MCF 10A (cell line): ENCODE measurements around the gene RBFOX1. TPM values are rescaled to one million over a fixed set of nuclear protein-coding genes. Genes with fewer than 3 reads are reported as not detected.

Source experiments
- BruUV-seq: library from RNA; stranded (reverse); fragments of 400-500 nt; replicated peaks from 2 replicates; lab custom pipeline; 2021; lab: Mats Ljungman, UMichigan
- CTCF ChIA-PET: fragments of 300-600 bp; sonication (Branson Sonifier 250); formaldehyde crosslinking; extraction: SDS; loops from one replicate; lab custom pipeline; 2021; ENCODE audit warnings: antibody characterized with exemption, inconsistent platforms; lab: Yijun Ruan, JAX
- POLR2A ChIA-PET: fragments of 300-600, 350-650 bp; sonication (Branson Sonifier 250); formaldehyde crosslinking; extraction: SDS; loops from one replicate; lab custom pipeline; 2020; ENCODE audit warnings: antibody characterized with exemption, inconsistent platforms; lab: Yijun Ruan, JAX
- DNase-seq: peaks from one replicate; pipeline ENCODE4 v3.0.0-alpha.2; 2018; ENCODE audit not compliant: unreplicated experiment
- H3K27ac Mint-ChIP-seq: one replicate; pipeline ENCODE4 v1.8.0; 2022; ENCODE audit warnings: mild to moderate bottlenecking, low read depth, mixed read lengths; ENCODE audit not compliant: unreplicated experiment
- H3K27me3 Mint-ChIP-seq: one replicate; pipeline ENCODE4 v1.8.0; 2022; ENCODE audit warnings: mixed read lengths; ENCODE audit not compliant: insufficient read depth, unreplicated experiment
- H3K36me3 Mint-ChIP-seq: one replicate; pipeline ENCODE4 v1.8.0; 2022; ENCODE audit warnings: mild to moderate bottlenecking, moderate library complexity, mixed read lengths; ENCODE audit not compliant: insufficient read depth, unreplicated experiment
- H3K4me1 Mint-ChIP-seq: one replicate; pipeline ENCODE4 v1.8.0; 2022; ENCODE audit warnings: mixed read lengths; ENCODE audit not compliant: insufficient read depth, unreplicated experiment
- H3K4me3 Mint-ChIP-seq: one replicate; pipeline ENCODE4 v1.8.0; 2022; ENCODE audit warnings: mild to moderate bottlenecking, moderate library complexity, mixed read lengths; ENCODE audit not compliant: unreplicated experiment
- H3K9me3 Mint-ChIP-seq: one replicate; pipeline ENCODE4 v1.8.0; 2022; ENCODE audit warnings: mixed read lengths; ENCODE audit not compliant: unreplicated experiment
- intact Hi-C: fragments of 100-400 bp; cut with micrococcal nuclease; formaldehyde crosslinking; loops from 2 replicates; pipeline ENCODE4 v1.14.1; 2022
- total RNA-seq: library from RNA; stranded (reverse); gene quantifications from 2 replicates; pipeline ENCODE4 v1.2.3, GENCODE V29; 2022
- TF ChIP-seq, protein P1 (sequence below): fragments of 200-600 bp; IDR thresholded peaks from one replicate; pipeline ENCODE4 v1.8.0; 2022; ENCODE audit warnings: antibody characterized with exemption, mild to moderate bottlenecking; ENCODE audit not compliant: unreplicated experiment

RBFOX1 gene
- total RNA-seq, 1 experiment from 2014 or later: not detected

DNA sequence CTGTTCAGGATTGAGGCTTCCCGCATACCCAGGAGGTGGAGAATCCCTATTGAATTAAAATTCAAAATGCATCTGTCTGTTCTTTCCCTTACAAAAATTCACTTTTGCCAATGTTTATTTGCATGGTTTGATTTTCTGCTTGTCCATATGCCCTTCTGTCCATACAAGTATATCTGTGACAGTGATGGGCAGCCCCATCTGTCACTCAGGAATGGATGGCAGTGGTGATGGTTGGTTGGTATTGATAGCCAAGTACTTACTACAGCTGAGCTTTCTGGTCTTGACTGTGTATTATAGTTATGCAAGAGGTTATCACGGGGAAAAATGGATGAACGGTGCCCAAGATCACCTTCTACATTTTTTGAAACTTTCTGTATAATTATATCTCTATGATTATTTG is 171.0 kb downstream of the RBFOX1 start:
- H3K27me3 Mint-ChIP-seq: no peaks in the 10 kb centered on the region
- H3K4me3 Mint-ChIP-seq: no peak overlapping the region
- POLR2A ChIA-PET: no interaction called here
- DNase-seq: no peak
- no TSS peak for BruUV-seq
- H3K27ac Mint-ChIP-seq: no peak overlapping the region
- intact Hi-C loops: no loop called here
- peaks cover 32% of the 10 kb centered on the region for H3K9me3 Mint-ChIP-seq
- TF ChIP-seq, protein P1, sequence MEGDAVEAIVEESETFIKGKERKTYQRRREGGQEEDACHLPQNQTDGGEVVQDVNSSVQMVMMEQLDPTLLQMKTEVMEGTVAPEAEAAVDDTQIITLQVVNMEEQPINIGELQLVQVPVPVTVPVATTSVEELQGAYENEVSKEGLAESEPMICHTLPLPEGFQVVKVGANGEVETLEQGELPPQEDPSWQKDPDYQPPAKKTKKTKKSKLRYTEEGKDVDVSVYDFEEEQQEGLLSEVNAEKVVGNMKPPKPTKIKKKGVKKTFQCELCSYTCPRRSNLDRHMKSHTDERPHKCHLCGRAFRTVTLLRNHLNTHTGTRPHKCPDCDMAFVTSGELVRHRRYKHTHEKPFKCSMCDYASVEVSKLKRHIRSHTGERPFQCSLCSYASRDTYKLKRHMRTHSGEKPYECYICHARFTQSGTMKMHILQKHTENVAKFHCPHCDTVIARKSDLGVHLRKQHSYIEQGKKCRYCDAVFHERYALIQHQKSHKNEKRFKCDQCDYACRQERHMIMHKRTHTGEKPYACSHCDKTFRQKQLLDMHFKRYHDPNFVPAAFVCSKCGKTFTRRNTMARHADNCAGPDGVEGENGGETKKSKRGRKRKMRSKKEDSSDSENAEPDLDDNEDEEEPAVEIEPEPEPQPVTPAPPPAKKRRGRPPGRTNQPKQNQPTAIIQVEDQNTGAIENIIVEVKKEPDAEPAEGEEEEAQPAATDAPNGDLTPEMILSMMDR: no peak
- no peaks in the 10 kb centered on the region for H3K4me1 Mint-ChIP-seq
- CTCF ChIA-PET: no interaction called here
- H3K36me3 Mint-ChIP-seq: no peaks in the 10 kb centered on the region

DNA sequence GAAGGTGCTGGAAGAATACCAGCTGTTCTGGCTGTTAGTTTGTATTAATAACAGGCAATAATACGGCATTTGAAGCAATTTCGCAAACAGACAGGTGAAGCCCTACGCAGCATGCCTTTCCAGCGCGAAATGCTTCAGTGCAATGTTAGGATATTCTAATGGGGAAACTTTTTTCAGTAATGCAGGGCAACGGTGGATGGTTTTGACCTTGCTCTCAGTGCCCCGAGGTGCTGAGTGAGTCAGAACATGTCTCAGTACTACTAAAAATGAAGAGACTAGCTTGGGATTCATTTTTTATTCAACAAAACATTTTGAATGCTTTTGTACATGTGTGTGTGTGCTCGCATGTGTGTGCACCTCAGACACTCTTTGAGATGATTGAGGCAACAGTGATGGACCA is 172.2 kb downstream of the RBFOX1 start:
- TF ChIP-seq, protein P1: no peak
- Mint-ChIP-seq H3K4me1 (no peaks in the 10 kb centered on the region), H3K27me3 (no peaks in the 10 kb centered on the region), H3K4me3 (no peak overlapping the region), H3K36me3 (no peaks in the 10 kb centered on the region), H3K9me3 (peaks cover 34% of the 10 kb centered on the region), H3K27ac (no peak overlapping the region)
- no TSS peak for BruUV-seq
- CTCF ChIA-PET: no interaction called here
- POLR2A ChIA-PET: no interaction called here
- intact Hi-C loops: no loop called here
- no peak for DNase-seq

DNA sequence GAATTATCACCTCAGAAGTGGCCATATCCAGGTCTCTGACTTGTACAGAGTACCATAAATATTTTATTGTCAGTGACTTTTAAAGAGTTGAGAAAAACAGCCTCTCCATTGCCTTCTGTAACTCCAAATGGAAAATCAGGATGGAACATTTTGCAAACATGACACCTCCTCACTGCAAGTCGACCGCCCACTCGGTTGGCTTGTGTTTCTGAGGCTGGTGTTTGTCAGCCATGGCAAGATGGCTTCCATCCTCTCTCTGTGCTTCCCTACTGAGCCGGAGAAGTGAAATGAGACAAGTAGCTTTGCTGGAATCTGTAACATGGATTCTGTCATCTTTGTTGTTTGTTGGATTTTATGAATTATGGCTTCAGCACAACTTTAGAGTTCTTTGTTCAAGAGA is 172.8 kb downstream of the RBFOX1 start:
- ChIA-PET CTCF (no interaction called here), POLR2A (no interaction called here)
- H3K4me1 Mint-ChIP-seq: no peaks in the 10 kb centered on the region
- no peaks in the 10 kb centered on the region for H3K27me3 Mint-ChIP-seq
- H3K4me3 Mint-ChIP-seq: no peak overlapping the region
- no peak overlapping the region for H3K27ac Mint-ChIP-seq
- DNase-seq: no peak
- BruUV-seq: no TSS peak
- peaks cover 34% of the 10 kb centered on the region for H3K9me3 Mint-ChIP-seq
- intact Hi-C loops: no loop called here
- TF ChIP-seq, protein P1: no peak
- H3K36me3 Mint-ChIP-seq: no peaks in the 10 kb centered on the region

DNA sequence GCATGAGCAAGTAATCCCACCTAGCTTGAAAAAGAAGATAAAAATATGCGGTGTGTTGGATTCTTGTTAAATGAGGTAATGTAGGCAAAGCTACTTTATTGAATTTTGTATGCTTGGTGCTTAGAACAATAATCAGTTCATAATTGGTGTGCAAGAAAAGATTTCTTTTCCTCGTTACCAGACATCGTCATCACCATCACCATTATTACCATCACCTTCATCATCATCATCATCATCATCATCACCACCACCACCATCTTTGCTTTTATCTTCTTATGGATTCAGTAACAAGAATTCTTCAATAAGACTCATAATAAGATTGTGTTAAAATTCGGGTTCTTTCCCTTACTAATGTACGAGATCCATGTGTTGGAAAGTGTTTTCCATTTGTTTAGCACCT is 173.7 kb downstream of the RBFOX1 start:
- H3K9me3 Mint-ChIP-seq: peaks cover 28% of the 10 kb centered on the region
- H3K4me3 Mint-ChIP-seq: no peak overlapping the region
- intact Hi-C loops: no loop called here
- no peak overlapping the region for H3K27ac Mint-ChIP-seq
- H3K36me3 Mint-ChIP-seq: no peaks in the 10 kb centered on the region
- TF ChIP-seq, protein P1: no peak
- CTCF ChIA-PET: no interaction called here
- H3K4me1 Mint-ChIP-seq: no peaks in the 10 kb centered on the region
- H3K27me3 Mint-ChIP-seq: no peaks in the 10 kb centered on the region
- BruUV-seq: no TSS peak
- POLR2A ChIA-PET: no interaction called here
- DNase-seq: no peak
